H9 (cell line): ENCODE results near the gene ATG101. TPM values are rescaled to one million over a fixed set of nuclear protein-coding genes. Genes with fewer than 3 reads are reported as not detected.
A peak's percentile ranks its signal among the peaks of the same experiment; 100 is the strongest.

Source experiments
- DNase-seq: peaks from one replicate; pipeline ENCODE4 v3.0.0-alpha.2; 2017
- H2AFZ ChIP-seq: one replicate; pipeline ENCODE4 v1.6.1; 2013; ENCODE audit warnings: mild to moderate bottlenecking, low read length, control low read depth, moderate library complexity
- H2AK5ac ChIP-seq: 2 replicates; pipeline ENCODE4 v1.6.1; 2013; ENCODE audit warnings: low read length, control low read depth, mixed read lengths; ENCODE audit not compliant: insufficient read length
- H2BK120ac ChIP-seq: one replicate; pipeline ENCODE4 v1.6.1; 2013; ENCODE audit warnings: low read depth, mild to moderate bottlenecking, low read length, control low read depth, inconsistent platforms; ENCODE audit not compliant: poor library complexity, severe bottlenecking
- H2BK12ac ChIP-seq: 2 replicates; pipeline ENCODE4 v1.6.1; 2013; ENCODE audit warnings: low read length, control low read depth, mixed read lengths, low read depth; ENCODE audit not compliant: insufficient read length
- H2BK15ac ChIP-seq: 2 replicates; pipeline ENCODE4 v1.6.1; 2013; ENCODE audit warnings: low read depth, low read length, control low read depth
- H2BK20ac ChIP-seq: one replicate; pipeline ENCODE4 v1.6.1; 2013; ENCODE audit warnings: low read depth, mild to moderate bottlenecking, low read length, control low read depth, inconsistent platforms; ENCODE audit not compliant: poor library complexity, severe bottlenecking
- H2BK5ac ChIP-seq: 2 replicates; pipeline ENCODE4 v1.6.1; 2013; ENCODE audit warnings: low read length, control low read depth, mixed read lengths; ENCODE audit not compliant: insufficient read length
- H3K14ac ChIP-seq: 2 replicates; pipeline ENCODE4 v1.6.1; 2013; ENCODE audit warnings: low read length, control low read depth; ENCODE audit not compliant: insufficient read depth
- H3K18ac ChIP-seq: 2 replicates; pipeline ENCODE4 v1.6.1; 2013; ENCODE audit warnings: low read depth, mild to moderate bottlenecking, mixed read lengths, low read length, control low read depth; ENCODE audit not compliant: insufficient read length
- H3K23ac ChIP-seq: 2 replicates; pipeline ENCODE4 v1.6.1; 2013; ENCODE audit warnings: low read length, control low read depth, mixed read lengths, low read depth; ENCODE audit not compliant: insufficient read length
- H3K23me2 ChIP-seq: 2 replicates; pipeline ENCODE4 v1.6.1; 2013; ENCODE audit warnings: low read depth, mild to moderate bottlenecking, mixed read lengths, low read length, control low read depth; ENCODE audit not compliant: insufficient read length, poor library complexity, severe bottlenecking
- H3K27ac ChIP-seq: 2 replicates; pipeline ENCODE4 v1.5.1; 2013; ENCODE audit warnings: low read length, control low read depth, mixed read lengths, low read depth; ENCODE audit not compliant: insufficient read length
- H3K27me3 ChIP-seq: 2 replicates; pipeline ENCODE4 v1.6.1; 2013; ENCODE audit warnings: low read length, control low read depth, inconsistent platforms; ENCODE audit not compliant: insufficient read depth
- H3K4ac ChIP-seq: 2 replicates; pipeline ENCODE4 v1.6.1; 2013; ENCODE audit warnings: low read depth, mild to moderate bottlenecking, control low read depth, inconsistent platforms, low read length, moderate library complexity
- H3K4me1 ChIP-seq: 2 replicates; pipeline ENCODE4 v1.6.1; 2013; ENCODE audit warnings: low read length, control low read depth, inconsistent platforms; ENCODE audit not compliant: insufficient read depth
- H3K4me2 ChIP-seq: 2 replicates; pipeline ENCODE4 v1.6.1; 2013; ENCODE audit warnings: low read length, control low read depth, mixed read lengths; ENCODE audit not compliant: insufficient read length, insufficient read depth
- H3K56ac ChIP-seq: 2 replicates; pipeline ENCODE4 v1.6.1; 2013; ENCODE audit warnings: low read depth, mild to moderate bottlenecking, mixed read lengths, low read length, control low read depth; ENCODE audit not compliant: insufficient read length
- H3K79me1 ChIP-seq: 2 replicates; pipeline ENCODE4 v1.6.1; 2013; ENCODE audit warnings: low read depth, mild to moderate bottlenecking, moderate library complexity, low read length, control low read depth, inconsistent platforms; ENCODE audit not compliant: insufficient read depth, poor library complexity, severe bottlenecking
- H3K79me2 ChIP-seq: 2 replicates; pipeline ENCODE4 v1.6.1; 2013; ENCODE audit warnings: low read length, control low read depth, inconsistent platforms; ENCODE audit not compliant: insufficient read depth
- H3K9ac ChIP-seq: 2 replicates; pipeline ENCODE4 v1.6.1; 2013; ENCODE audit warnings: low read length, control low read depth, mixed read lengths; ENCODE audit not compliant: insufficient read length; ENCODE audit errors: extremely low read depth
- H3K9me3 ChIP-seq: one replicate; pipeline ENCODE4 v1.6.1; 2013; ENCODE audit warnings: low read depth, low read length, inconsistent platforms; ENCODE audit not compliant: control insufficient read depth
- H3T11ph ChIP-seq: one replicate; pipeline ENCODE4 v1.6.1; 2013; ENCODE audit warnings: mild to moderate bottlenecking, low read length, control low read depth, inconsistent platforms
- H4K20me1 ChIP-seq: one replicate; pipeline ENCODE4 v1.6.1; 2013; ENCODE audit not compliant: control insufficient read depth, insufficient read length, insufficient read depth
- H4K5ac ChIP-seq: 2 replicates; pipeline ENCODE4 v1.6.1; 2013; ENCODE audit warnings: low read depth, mild to moderate bottlenecking, mixed read lengths, low read length, control low read depth; ENCODE audit not compliant: insufficient read length
- H4K8ac ChIP-seq: replicated peaks from 2 replicates; pipeline ENCODE4 v1.6.1; 2013; ENCODE audit warnings: low read length, control low read depth, mixed read lengths, low read depth; ENCODE audit not compliant: insufficient read length
- H4K91ac ChIP-seq: 2 replicates; pipeline ENCODE4 v1.6.1; 2013; ENCODE audit warnings: low read depth, mild to moderate bottlenecking, moderate library complexity, mixed read lengths, low read length, control low read depth; ENCODE audit not compliant: insufficient read length
- H3K27ac Mint-ChIP-seq, 3 experiments: 2 replicates in 2 of 3; 3 replicates in 1 of 3; pipeline ENCODE4 v1.8.0; 2020 to 2021; ENCODE audit warnings: mixed read lengths in 3 of 3, mild to moderate bottlenecking in 1 of 3, moderate library complexity in 1 of 3
- H3K27me3 Mint-ChIP-seq: 2 replicates; pipeline ENCODE4 v1.8.0; 2021; ENCODE audit warnings: low read depth, mild to moderate bottlenecking, moderate library complexity, mixed read lengths
- H3K36me3 Mint-ChIP-seq, 3 experiments: 2 replicates in 2 of 3; 3 replicates in 1 of 3; pipeline ENCODE4 v1.8.0; 2020 to 2021; ENCODE audit warnings: low read depth in 3 of 3, mixed read lengths in 3 of 3; ENCODE audit not compliant: insufficient read depth in 1 of 3
- H3K4me1 Mint-ChIP-seq, 2 experiments: 2 replicates each; pipeline ENCODE4 v1.8.0; 2020; ENCODE audit warnings: mixed read lengths in 2 of 2
- H3K4me3 Mint-ChIP-seq, 2 experiments: 2 replicates in 1 of 2; 3 replicates in 1 of 2; pipeline ENCODE4 v1.8.0; 2020 to 2021; ENCODE audit warnings: mild to moderate bottlenecking in 2 of 2, mixed read lengths in 2 of 2, moderate library complexity in 1 of 2
- H3K9me3 Mint-ChIP-seq, 2 experiments: 2 replicates in 1 of 2; 3 replicates in 1 of 2; pipeline ENCODE4 v1.8.0; 2020; ENCODE audit warnings: mild to moderate bottlenecking in 2 of 2, mixed read lengths in 2 of 2, moderate library complexity in 1 of 2
- WGBS: extraction: QIAGEN DNeasy Blood & Tissue Kit; methylation state at CpG from one replicate; pipeline ENCODE4 v1.1.7; 2013; ENCODE audit warnings: missing lambda C conversion rate, low lambda C conversion rate, mixed read lengths; ENCODE audit not compliant: insufficient read length; ENCODE audit errors: extremely low coverage; 5-methylcytosine and 5-hydroxymethylcytosine counted together
- total RNA-seq: library from RNA; stranded (reverse); gene quantifications from 2 replicates; pipeline ENCODE4 v1.2.1, GENCODE V29; 2021
- TF ChIP-seq, protein P1 (sequence below): fragments of 200-600 bp; sonication (generic); conservative IDR thresholded peaks from 3 replicates; pipeline ENCODE4 v1.8.0; 2021; ENCODE audit warnings: antibody characterized with exemption, mild to moderate bottlenecking

ATG101 gene
- total RNA-seq, 1 experiment from 2014 or later = 58.3 TPM

DNA sequence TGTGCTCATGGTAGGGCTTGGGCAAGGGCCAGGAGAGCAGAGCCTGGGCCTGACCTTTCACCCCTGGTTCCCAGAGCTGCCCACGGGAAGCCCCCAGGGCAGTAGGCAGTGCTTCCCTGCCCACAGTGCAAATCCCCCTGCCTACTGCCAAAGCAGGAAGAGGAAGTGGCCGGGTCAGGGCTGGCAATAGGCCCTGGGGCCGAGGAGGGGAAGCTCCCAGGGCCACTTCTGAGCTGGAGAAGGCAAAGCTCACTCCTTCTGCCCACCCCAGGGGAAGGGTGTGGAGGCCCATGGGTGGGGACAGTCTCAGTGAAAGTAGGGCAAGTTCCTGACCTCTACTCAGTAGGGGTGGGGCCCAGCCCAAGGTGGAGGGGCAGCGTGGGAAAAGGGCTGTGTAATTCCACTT, 24.0 kb upstream of the ATG101 start:
- Histone ChIP-seq H4K91ac (no peak overlapping the region), H2BK15ac (no peak overlapping the region), H4K5ac (no peak overlapping the region), H3K79me2 (no peaks in the 10 kb centered on the region), H3K4me1 (no peaks in the 10 kb centered on the region), H3K27ac (no peak overlapping the region), H4K8ac (no peak overlapping the region), H3K18ac (no peak overlapping the region), H3K9ac (no peak overlapping the region), H3K14ac (no peak overlapping the region), H3K4me2 (no peak overlapping the region), H2BK20ac (no peak overlapping the region), H3K23ac (no peak overlapping the region), H3K23me2 (peaks cover 9% of the 10 kb centered on the region), H3K9me3 (no peaks in the 10 kb centered on the region), H3K27me3 (peaks cover 7% of the 10 kb centered on the region; the same call in 1 of the 2 replicates), H2BK5ac (no peak overlapping the region), H2BK120ac (no peak overlapping the region), H3K4ac (no peak overlapping the region), H2AK5ac (no peak overlapping the region), H2BK12ac (no peak overlapping the region), H4K20me1 (no peaks in the 10 kb centered on the region), H2AFZ (no peak overlapping the region), H3K56ac (no peak overlapping the region), H3K79me1 (no peaks in the 10 kb centered on the region), H3T11ph (no peak overlapping the region)
- no peak for DNase-seq
- peak overlapping the region in 1 of 3 experiments; percentile 44; a peak in 1 of 7 replicates for H3K27ac Mint-ChIP-seq
- no peak overlapping the region for H3K4me3 Mint-ChIP-seq
- peaks cover 7 to 20% (median 9%) of the 10 kb centered on the region in 3 experiments for H3K36me3 Mint-ChIP-seq
- peaks cover 39% of the 10 kb centered on the region for H3K27me3 Mint-ChIP-seq
- peaks cover 16 to 26% of the 10 kb centered on the region in 2 experiments for H3K4me1 Mint-ChIP-seq
- WGBS = no CpG with 5 or more reads among the region's 4 CpGs
- TF ChIP-seq, protein P1, sequence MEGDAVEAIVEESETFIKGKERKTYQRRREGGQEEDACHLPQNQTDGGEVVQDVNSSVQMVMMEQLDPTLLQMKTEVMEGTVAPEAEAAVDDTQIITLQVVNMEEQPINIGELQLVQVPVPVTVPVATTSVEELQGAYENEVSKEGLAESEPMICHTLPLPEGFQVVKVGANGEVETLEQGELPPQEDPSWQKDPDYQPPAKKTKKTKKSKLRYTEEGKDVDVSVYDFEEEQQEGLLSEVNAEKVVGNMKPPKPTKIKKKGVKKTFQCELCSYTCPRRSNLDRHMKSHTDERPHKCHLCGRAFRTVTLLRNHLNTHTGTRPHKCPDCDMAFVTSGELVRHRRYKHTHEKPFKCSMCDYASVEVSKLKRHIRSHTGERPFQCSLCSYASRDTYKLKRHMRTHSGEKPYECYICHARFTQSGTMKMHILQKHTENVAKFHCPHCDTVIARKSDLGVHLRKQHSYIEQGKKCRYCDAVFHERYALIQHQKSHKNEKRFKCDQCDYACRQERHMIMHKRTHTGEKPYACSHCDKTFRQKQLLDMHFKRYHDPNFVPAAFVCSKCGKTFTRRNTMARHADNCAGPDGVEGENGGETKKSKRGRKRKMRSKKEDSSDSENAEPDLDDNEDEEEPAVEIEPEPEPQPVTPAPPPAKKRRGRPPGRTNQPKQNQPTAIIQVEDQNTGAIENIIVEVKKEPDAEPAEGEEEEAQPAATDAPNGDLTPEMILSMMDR = no peak
- H3K9me3 Mint-ChIP-seq = no peaks in the 10 kb centered on the region; a peak in 1 of 5 replicates
